GM12892 (cell line): ENCODE measurements around the gene ADGRA1.
"Not testable (repeated sequence)": the region's sequence is repeated elsewhere in the genome, so short reads cannot be mapped to it uniquely, and the experiment has no call there.

Source experiments
- POLR2AphosphoS5 ChIP-seq: IDR thresholded peaks from 2 replicates; pipeline ENCODE4 v1.6.1; 2011; ENCODE audit warnings: low read depth, low read length, control low read depth
- TAF1 ChIP-seq: IDR thresholded peaks from 2 replicates; pipeline ENCODE4 v1.6.1; 2011; ENCODE audit warnings: low read depth, mild to moderate bottlenecking, control low read depth, low read length, borderline replicate concordance

GRCh38 chr10:133137486-133138145 lies 49.9 kb downstream of the ADGRA1 start:
- TF ChIP-seq POLR2AphosphoS5, TAF1: not testable (repeated sequence)
